Inferior parietal cortex (tissue), 1 donor: ENCODE results near the gene PHIP.

Experiments
- DNase-seq: peaks from one replicate; pipeline ENCODE4 v3.0.0-alpha.2; 2016; ENCODE audit errors: extremely low spot score

The PHIP gene

DNA sequence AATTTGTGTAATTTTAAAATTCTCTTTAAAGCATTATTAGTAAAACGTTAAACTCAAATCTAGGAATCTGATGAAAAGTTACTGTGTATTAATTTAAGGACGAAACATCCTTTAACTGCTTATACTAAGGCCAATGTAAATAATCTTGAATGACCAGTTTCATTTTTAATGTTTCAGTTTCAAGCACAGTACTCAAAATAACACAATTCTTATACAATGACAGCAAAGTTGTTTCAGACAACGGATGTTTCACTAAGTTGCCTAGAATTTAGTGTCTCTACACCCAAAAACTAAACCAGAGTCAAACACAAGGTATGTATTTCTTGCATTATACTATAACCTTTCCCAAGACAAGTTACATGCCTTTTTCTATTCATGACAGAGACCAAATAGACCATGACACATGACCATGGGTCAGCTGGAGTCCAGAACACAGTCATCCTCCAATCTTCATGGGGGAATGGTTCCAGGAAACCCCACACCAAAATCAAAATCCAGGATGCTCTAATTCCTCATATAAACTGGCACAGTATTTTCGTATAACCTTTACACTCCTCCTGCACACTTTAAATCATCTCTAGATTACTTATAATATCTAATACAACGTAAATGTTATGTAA, 7.7 kb downstream of the PHIP start:
- DNase-seq = no peak

DNA sequence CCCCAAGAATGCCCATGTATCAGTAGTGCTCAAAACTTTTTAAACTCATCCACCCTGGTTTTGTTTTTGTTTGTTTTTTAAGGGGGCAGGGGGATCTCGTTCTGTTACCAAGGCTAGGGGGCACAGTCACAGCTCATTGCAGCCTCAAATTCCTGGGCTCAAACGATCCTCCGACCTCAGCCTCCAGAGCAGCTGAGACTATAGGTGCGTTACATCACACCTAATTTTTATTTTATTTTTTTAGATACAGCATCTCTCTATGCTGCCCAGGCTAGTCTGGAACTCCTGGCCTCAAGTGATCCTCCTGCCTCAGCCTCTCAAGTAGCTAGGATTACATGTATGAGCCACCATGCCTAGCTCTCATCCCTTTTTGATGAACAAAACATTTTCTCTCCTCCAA, 11.2 kb downstream of the PHIP start:
- no peak for DNase-seq

DNA sequence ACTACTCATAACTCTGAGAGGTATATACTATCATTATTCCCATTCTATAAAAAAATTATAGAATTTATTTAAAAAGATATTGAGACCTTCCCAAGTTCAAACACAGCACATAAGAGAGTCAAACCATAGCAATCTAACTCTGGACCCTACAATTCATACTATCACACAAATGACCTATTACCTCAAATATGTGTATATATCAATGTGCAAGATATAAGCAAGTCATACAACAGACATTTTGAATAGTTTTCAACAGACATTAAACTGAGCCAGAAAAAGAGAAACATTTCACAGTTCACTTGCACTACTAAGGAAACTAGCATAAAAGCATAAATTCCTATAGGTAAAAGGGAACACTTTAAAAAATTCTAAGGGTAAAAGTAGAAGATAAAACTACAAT, 11.7 kb downstream of the PHIP start:
- no peak for DNase-seq

DNA sequence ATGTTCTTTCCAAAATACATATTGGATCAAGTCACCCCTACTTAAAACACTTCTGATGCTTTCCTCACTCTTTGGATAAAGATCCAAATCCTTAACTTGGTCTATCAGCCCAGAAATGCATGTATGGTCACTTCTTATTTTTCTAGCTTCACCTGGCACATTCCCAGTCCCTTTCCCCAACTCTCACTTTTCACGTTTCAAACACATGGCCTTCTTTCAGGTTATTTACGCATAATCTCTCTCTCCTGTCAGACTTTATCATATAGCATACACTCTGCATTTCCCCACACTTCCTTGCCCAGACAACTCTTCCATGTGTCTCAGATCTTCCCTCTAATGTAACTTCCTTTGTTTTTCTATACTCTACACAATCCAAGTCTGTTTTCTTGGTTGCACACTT, 12.8 kb downstream of the PHIP start:
- DNase-seq = no peak

DNA sequence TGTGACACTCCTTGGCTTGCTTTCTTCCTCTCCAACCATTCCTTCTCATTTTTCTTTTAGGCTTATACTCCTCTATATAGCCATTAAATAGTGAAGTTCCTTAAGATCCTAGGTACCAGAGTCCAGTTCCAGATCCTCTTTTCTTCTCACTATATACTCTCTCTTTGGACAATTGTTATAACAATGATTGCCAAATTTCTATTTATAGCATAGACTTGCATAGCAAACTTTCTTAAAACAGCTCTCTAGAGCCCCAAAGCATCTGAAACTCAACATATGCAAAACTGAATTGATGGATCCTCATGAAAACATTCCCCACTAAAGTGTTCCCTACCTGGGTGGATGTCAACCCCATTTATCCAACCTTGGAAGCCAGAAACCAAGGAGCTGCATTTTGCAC, 13.4 kb downstream of the PHIP start:
- DNase-seq = no peak

DNA sequence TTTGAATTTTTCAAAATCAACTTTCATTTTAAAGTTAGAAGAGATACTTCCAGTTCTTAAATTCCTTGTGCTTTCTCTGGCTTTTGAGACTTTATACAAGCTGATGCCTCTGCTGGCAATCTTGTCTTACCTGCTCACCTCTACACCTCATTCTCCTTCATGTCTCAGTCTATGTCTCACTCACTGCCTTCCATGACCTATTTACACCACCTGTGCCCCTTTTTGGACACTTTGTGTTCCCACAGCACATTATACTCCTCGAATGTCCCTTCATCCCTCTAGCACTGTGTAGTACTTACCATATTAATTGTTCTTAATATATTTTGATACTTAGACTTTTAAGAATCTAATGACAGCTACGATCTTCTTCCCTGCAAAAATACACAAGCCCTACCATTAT, 15.3 kb downstream of the PHIP start:
- DNase-seq = no peak

DNA sequence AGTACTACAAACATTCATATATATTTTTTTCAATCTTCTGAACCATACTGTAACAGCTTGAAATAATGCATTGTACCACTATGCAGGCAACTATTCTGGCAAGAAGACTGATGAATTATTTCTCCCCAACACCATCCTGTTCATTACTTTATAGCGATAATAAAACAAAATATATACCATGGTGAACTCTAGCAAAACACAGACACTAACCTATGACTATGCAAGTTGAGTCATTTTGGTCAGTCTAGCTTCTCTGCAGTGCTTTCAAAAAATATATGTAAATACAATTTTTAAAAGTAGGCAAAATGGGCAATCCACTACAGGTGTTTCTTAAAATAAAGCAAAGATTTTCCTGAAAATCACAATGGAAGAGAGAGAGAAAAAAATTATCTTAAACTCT, 20.3 kb downstream of the PHIP start:
- no peak for DNase-seq

DNA sequence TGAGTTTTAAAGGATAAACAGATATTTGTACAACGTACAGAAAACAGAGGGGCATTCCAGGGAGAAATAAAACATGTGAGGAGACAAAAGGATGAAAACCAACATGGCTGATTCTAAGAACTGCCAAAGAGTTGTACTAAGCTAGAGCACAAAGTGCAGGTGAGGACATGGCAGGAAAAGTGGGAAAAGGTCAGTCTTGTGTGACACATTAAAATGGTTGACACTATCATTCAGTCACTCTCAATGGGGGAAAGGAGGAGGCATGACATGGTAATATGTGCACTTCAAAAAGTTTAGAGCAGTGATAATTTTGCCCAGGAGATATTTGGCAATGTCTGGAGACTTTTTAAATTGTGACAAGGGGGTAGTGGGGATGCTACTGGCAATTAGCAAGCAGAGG, 21.8 kb downstream of the PHIP start:
- no peak for DNase-seq

DNA sequence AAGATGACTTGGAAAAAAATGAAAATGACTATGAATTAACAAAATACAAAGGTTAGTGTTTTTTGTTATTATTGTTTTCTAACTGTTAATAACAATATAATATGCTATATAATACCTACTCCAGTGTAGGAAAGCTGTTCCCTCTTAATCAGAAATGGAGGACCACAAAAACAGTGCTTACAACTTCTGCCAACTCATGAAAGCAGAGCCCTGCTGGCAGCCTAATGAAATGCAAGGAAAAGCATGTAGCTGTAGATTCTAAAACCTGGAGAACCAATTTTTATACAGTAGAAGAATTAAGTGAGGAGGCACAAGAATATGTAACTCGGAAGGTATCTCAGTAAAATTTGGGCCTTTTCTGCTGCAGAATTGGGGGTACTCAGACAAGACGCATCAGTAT, 29.4 kb downstream of the PHIP start:
- no peak for DNase-seq

DNA sequence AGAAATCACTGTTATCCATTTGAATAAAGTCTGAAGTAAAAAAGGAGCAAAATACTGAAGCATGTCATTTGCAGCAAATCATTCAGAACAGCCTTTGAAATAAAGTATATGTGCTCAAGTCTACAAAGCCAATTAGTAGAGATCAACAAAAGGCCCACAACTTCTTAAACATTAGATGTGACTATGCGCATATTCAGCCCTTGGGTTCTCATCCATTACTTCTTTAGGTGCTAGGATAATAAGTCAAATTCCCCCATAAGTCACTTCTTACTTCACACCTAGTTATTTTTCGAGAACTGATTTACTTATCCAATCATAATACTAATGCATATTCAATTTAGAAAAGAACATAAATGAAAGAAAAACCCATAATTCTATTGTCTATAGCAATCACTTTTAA, 31.0 kb downstream of the PHIP start:
- no peak for DNase-seq

DNA sequence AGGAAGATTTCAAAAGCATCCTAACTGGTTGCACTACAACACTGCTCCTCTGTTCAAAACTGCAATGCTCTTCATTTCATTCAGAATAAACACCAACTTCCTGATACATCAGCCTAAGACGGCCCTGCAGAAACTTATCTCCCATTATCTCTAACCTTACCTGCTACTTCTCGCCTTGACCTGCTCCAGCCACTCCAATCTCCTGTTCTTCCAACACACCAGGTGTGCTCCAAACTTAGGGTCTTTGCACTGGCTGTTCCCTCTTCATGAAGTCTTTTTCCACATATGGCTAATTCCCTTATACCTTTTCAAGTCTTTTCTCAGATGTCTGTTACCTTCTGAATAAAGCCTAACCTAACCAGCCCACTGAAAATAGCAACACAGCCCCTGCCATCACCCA, 32.1 kb downstream of the PHIP start:
- DNase-seq = no peak

DNA sequence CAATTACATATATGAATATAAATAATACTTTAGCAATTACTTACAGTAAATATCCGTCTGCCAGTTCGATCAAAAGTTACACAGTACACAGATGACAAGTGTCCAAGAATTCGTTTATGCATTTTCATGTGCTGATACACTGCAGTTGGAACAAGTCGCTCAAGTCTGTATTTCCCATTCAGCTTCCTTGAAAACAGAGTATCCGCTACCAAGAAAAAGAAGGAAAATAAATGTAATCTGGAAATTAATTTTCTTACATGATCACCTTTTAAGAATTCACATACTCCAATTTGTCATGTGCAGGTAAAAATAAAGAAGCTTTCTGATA, 35.3 kb downstream of the PHIP start:
- no peak for DNase-seq

DNA sequence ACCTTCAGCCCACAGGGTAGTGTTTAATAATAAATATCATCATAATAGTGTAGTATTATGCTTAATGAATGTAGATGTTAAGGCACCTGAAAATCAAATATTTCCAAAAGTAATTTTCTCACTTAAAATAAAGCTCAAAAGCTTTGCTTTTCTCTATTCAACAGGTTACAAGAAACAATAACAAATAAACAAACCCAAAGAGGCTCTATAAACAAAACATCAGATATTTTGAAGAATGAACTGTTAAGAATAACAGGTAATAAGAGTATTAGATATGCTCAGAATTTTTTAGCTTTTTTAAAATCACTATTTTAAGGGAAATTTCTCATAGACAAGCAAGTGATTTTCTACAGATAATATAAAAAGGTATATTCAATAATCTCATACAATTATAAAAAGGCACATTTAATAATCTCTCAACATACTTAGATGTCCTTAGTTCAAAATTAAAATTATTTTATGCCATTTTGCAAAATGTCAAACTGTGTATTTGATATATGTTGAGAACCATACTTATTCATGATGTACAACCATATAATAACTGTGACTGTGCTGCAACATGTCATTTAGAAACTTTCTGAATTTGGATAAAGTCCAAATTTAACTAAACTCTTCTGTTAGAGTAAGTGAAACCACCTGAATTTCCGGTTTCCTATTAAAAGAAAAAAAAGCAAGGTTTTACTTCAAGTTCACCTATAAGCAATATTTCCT, 35.8 kb downstream of the PHIP start:
- no peak for DNase-seq

DNA sequence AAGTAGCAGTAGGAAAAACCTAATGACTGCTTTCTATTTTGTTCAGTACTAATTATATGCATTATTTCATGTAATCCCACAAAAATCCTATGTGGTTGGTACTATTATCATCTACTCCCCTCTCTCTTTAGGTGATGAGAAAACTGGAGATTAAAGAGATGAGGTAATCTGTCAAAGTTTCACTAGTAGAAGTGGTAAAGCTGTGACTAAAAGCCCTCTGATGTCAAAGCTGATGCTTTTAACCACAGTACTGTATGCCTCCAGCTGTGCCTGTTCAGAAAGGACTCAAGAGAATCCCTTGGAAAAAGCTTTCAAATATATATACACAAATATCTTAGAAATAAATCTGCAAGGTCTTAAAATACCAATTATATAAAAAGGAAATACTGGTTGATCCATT, 38.0 kb downstream of the PHIP start:
- no peak for DNase-seq

DNA sequence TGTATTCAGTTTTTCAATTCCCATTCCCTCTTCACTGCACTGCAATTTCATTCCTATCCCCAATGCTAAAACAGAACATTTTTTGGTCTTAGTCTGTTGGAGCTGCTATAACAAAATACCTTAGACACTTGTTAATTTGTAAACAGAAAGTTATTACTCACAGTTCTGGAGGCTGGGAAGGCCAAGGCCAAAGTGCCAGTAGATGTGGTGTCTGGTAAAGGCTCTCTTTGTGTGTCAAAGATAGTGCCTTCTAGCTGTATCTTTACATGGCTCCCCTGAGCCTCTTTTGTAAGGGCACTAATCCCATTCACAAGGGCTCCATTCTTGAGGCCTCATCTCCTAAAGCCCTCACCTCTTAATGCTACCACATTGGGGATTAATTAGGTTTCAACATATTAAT, 40.0 kb downstream of the PHIP start:
- DNase-seq = no peak

DNA sequence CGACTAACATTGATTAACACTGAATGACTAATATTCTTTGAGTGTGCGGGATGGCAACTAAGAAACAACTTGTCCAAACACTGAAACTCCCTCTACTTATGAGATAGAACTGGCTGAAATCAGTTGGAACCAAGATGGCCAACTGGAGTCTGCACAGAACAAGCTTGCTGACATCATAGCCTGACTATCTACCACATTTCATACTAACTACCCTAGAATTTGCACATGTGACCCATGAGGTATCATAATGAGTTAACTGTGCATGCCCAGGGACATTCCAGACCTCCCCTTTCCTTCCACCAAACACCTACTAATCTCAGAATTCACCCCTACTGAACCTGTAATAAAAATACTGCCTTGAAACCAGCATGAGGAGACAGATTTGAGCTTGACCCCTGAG, 43.2 kb downstream of the PHIP start:
- DNase-seq = no peak

DNA sequence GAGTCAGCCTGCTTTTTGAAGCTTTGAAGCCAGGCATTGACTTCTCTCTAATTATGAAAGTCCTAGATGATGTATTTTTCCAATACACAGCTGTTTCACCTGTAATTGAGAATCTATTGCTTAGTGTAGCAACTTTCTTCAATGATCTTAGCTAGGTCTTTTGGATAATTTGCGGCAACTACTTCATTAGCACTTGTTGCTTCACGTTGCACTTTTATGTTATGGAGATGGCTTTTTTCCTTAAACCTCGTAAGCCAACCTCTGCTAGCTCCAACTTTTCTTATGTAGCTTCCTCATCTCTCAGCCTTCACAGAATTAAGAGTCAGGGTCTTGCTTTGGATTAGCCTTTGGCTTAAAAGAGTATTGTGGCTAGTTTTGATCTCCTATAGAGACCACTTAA, 44.8 kb downstream of the PHIP start:
- no peak for DNase-seq

DNA sequence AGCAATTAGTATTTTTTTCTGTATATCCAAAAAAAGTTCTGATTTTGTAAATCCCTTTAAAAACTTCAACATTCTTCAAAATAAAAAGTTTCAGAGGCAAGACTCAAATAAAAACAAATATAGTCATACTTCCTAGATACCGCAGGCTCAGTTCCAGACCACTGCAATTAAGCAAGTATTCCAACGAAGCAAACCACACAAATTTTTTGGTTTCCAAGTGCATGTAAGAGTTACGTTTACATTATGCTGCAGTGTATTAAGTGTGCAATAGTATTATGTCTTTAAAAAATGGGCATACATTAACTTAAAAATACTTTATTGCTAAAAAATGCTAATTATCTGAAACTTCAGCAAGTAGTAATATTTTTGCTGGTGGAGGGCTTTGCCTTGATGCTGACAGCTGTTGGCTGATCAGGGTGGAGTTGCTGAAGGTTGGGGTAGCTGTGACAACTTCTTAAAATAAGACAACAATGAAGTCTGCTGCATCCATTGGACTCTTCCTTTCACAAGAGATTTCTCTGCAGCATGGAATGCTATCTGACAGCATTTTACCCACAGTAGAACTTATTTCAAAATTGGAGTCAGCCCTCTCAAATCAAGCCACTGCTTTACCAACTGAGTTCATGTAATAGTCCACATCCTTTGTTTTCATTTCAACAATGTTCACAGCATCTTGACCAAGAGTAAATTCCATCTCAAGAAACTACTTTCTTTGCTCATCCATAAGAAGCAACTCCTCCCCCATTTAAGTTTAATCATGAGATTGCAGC, 46.0 kb downstream of the PHIP start:
- no peak for DNase-seq

DNA sequence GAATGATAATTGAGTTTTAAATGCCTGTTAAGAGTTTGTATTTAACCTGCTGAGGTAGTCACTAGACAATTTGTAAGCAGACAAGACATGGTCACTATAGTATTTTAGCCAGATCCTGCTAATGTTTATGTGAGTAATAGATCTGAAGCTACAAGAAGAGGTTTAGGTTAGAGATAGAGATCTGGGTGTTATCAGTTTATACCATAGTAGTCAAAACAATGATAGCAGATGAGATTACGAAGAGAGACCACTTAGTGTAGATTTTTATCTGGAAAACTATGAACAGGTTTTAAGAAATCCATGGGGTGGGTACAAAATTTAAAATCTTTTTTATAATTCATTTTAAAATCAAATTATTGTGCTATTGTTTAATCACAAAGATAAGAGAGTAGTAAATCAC, 47.5 kb downstream of the PHIP start:
- DNase-seq = no peak

DNA sequence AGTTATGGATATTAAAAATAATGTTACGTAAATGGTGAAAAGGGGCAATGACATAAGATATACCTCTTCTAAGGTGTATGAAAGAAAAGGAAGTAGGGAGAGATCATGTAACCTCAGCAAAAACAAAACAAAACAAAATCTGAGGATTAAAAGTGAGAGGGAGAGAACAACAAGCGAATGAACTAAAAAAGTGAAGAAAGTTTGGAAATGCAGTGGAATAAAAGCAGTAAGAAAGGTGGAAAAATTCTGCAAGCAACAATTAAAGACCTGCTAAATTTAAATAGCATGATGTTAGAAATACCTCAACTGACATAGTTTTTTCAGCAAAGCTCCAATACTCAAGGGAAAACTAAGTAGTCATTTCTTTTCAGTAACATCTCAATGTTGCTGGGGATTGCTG, 48.0 kb downstream of the PHIP start:
- no peak for DNase-seq

DNA sequence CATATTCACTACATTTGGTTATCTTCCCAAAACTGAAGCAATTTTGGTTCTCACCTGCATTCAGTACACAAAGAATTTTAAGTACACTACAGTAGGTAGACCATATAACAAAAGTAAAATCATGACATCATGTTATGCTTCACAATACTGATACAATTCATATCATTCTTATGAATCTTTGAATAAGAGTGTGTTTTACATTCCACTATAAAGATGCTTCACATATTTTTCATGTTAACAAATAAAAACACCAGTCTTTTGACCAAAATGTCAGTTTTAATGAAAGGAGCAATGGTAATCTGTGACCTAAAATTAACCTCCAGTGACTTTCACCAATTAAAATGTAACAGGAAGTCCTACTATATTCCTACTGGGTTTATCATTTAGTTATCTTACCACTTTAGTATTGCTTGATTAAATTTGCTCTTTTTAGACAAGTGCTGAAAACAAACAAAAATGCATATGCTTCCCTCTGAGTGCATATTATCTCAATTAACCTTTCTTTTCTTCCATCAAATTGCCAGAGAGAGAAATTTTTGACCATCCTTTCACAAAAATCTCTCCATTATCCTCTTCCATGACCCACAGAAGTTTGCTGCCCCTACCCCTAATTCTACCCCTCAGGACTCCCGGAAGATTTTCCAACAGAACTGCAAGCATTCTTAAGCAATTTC, 49.3 kb downstream of the PHIP start:
- no peak for DNase-seq

DNA sequence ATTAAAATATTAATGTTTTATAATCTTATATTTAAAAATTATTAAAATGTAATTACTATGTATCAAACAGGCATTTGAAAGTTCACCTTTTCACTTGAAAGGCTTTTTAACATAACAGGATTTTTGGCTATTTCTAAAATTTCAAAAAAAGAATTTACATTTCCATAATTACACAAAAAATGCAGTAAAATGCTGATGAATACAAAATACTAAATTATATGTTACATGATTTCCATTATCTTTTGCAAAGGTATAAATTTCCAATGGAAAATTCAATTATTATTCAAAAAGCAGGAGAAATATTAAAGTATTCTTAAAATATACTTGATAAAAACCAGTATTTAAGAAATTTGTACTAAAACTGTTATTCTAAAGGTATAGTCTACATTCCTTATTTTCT, 66.1 kb downstream of the PHIP start:
- no peak for DNase-seq

DNA sequence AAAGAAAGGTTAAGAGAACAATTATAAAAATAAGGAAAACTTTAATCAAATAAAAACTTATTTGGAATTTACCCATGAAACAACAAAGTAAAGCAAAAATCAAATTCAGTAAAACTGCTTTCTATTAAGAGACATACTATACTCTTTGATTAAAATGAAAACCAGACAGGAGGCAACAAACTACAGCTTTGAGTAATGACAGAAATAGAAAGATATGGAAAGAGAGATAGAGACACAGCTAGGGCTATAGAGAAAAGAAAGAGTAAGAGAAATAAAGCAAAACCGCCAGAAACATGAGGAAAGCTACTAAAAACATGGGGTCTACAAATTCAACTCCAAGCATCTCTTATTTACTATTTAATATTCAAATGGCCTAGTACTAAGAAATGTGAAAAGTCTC, 67.6 kb downstream of the PHIP start:
- DNase-seq = no peak
